H1 (cell line): Measurements from ENCODE around the gene MROH2A. TPM values are rescaled to one million over a fixed set of nuclear protein-coding genes. Genes with fewer than 3 reads are reported as not detected.

ENCODE experiments used
- ASH2L ChIP-seq: fragments of 200-600, 300-600 bp; sonication (generic); IDR thresholded peaks from one replicate; pipeline ENCODE4 v1.7.1; 2017; ENCODE audit warnings: low read length
- CBX5 ChIP-seq: fragments of 300-800, 300-1000 bp; sonication (generic); IDR thresholded peaks from 2 replicates; pipeline ENCODE4 v1.7.1; 2016; ENCODE audit warnings: antibody characterized with exemption, low read length, low read depth
- E2F6 ChIP-seq: IDR thresholded peaks from 2 replicates; pipeline ENCODE4 v1.6.1; 2012; ENCODE audit warnings: inconsistent platforms
- polyA plus RNA-seq, 7 experiments: library from polyadenylated mRNA; depleted of rRNA in 3 of 7; stranded (reverse) in 5 of 7; unstranded in 2 of 7; fragments of >200 nt in 5 of 7; fragments of 200-250 nt in 2 of 7; gene quantifications; 1 replicate in 5 of 7; 2 replicates in 1 of 7; 4 replicates in 1 of 7; pipeline versions ENCODE4 v1.2.1 to v1.2.3, GENCODE V29; 2011 to 2013; ENCODE audit warnings: missing spikeins in 2 of 7, mixed read lengths in 2 of 7
- total RNA-seq: library from RNA; stranded (reverse); fragmentation: NEBNext Ultra II Directional; extraction: Animal tissue kit (Norgen Biotek cat#: 25700); gene quantifications from 2 replicates; pipeline ENCODE4 v1.2.1, GENCODE V29; 2021
- TF ChIP-seq, protein P1 (sequence below): IDR thresholded peaks from 2 replicates; pipeline ENCODE4 v1.6.1; 2011; ENCODE audit warnings: low read depth, mild to moderate bottlenecking, low read length; ENCODE audit not compliant: insufficient read depth

MROH2A gene
- total and polyA plus RNA-seq, 2 of the 8 experiments (the other 6 are each of a cell fraction or from before 2014, with no cell fraction given): not detected

DNA sequence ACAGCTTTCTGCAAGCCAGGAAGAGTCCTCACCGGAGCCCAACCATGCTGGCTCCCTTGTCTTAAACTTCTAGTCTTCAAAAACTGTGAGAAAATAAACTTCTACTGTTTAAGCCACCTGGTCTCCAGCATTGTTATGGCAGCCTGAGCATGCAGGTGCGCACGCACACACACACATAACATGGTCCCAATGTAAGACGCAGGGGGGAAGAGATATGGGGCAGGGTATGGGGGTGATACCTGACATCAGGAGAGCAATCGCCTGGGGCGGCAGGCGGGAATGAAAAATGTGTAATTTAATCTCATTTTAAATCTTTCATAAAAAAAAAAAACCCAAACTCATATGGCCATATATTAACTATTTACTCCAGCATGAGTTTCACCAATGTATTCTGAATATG, 58.2 kb downstream of the MROH2A start (continued):
- TF ChIP-seq, protein P1, sequence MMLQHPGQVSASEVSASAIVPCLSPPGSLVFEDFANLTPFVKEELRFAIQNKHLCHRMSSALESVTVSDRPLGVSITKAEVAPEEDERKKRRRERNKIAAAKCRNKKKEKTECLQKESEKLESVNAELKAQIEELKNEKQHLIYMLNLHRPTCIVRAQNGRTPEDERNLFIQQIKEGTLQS: no peak
- no peak for TF ChIP-seq ASH2L
- TF ChIP-seq E2F6: no peak
- TF ChIP-seq CBX5: no peak
